HUES64 (cell line): Measurements from ENCODE around the gene SLC39A13.
A peak's percentile ranks its signal among the peaks of the same experiment; 100 is the strongest.

ENCODE experiments used
- H3K27ac ChIP-seq: 2 replicates; pipeline ENCODE4 v1.7.0; 2013; ENCODE audit warnings: low read depth, low read length, inconsistent platforms
- H3K27me3 ChIP-seq: 2 replicates; pipeline ENCODE4 v1.6.1; 2013; ENCODE audit warnings: mild to moderate bottlenecking, low read length; ENCODE audit not compliant: insufficient read depth
- H3K36me3 ChIP-seq: 2 replicates; pipeline ENCODE4 v1.6.1; 2013; ENCODE audit warnings: mild to moderate bottlenecking, low read length; ENCODE audit not compliant: insufficient read depth
- H3K4me1 ChIP-seq: 2 replicates; pipeline ENCODE4 v1.6.1; 2013; ENCODE audit warnings: mild to moderate bottlenecking, low read length, moderate library complexity; ENCODE audit not compliant: insufficient read depth
- H3K4me3 ChIP-seq: 2 replicates; pipeline ENCODE4 v1.5.1; 2013; ENCODE audit warnings: mild to moderate bottlenecking, low read length, moderate library complexity
- H3K9ac ChIP-seq: 2 replicates; pipeline ENCODE4 v1.6.1; 2013; ENCODE audit warnings: mild to moderate bottlenecking, low read depth, low read length
- H3K9me3 ChIP-seq: 2 replicates; pipeline ENCODE4 v1.6.1; 2013; ENCODE audit warnings: low read depth, low read length; ENCODE audit not compliant: insufficient read depth
- WGBS: fragments of 150-250, 120-280 bp; methylation state at CpG from one replicate; pipeline ENCODE4 v1.1.7; 2013; ENCODE audit warnings: missing lambda C conversion rate; 5-methylcytosine and 5-hydroxymethylcytosine counted together

Gene SLC39A13

DNA sequence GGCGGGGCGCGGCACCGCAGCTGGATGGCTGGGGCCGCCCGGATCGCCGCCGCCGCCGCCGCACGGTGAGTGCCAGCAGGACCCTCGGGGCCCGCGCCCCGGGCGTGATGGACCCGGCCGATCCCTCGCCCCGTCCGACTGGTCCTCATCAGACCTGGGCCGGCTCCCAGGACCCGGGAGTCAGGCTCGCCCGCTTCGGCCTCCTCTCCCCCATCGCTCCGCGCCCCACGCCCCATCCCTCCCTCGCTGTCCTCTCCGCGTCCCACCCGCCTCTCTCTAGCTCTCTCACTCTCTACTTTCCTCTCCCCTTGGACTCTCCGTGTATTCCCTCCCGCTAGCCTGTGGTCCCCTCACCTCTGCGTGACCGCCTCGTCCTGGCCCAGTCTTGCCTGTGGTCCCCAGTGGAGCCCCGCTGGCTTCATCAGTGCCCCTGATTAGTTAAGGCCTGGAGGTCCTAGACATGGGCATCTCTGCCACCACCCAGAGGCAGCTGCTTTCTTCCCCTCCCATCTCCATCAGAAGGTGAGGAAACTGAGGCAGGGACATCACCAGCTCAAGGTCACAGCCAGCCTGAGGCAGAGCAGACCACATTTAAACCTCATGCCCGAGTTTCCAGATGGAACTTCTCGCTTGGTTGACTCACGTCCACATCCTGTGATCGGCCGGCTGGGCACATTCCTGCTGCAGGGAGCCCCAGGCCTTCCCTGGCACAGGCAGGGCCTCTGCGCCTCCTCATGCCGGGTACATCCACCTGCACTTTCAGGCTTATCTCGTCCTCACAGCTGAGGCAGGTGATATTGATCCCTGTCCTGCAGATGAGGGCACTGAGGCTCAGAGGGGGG lies 429 bp downstream of the SLC39A13 start:
- H3K4me3 ChIP-seq = peak overlapping the region; percentile 75
- no peaks in the 10 kb centered on the region for H3K27me3 ChIP-seq
- no peaks in the 10 kb centered on the region for H3K9me3 ChIP-seq
- H3K4me1 ChIP-seq = peaks cover 10% of the 10 kb centered on the region
- peaks cover 11% of the 10 kb centered on the region; the same call in 1 of the 2 replicates for H3K36me3 ChIP-seq
- 12% methylated on average over 50 of the region's 50 CpGs for WGBS
- peak overlapping the region; percentile 60 for H3K9ac ChIP-seq
- peak overlapping the region; percentile 52; the same call in 1 of the 2 replicates for H3K27ac ChIP-seq

DNA sequence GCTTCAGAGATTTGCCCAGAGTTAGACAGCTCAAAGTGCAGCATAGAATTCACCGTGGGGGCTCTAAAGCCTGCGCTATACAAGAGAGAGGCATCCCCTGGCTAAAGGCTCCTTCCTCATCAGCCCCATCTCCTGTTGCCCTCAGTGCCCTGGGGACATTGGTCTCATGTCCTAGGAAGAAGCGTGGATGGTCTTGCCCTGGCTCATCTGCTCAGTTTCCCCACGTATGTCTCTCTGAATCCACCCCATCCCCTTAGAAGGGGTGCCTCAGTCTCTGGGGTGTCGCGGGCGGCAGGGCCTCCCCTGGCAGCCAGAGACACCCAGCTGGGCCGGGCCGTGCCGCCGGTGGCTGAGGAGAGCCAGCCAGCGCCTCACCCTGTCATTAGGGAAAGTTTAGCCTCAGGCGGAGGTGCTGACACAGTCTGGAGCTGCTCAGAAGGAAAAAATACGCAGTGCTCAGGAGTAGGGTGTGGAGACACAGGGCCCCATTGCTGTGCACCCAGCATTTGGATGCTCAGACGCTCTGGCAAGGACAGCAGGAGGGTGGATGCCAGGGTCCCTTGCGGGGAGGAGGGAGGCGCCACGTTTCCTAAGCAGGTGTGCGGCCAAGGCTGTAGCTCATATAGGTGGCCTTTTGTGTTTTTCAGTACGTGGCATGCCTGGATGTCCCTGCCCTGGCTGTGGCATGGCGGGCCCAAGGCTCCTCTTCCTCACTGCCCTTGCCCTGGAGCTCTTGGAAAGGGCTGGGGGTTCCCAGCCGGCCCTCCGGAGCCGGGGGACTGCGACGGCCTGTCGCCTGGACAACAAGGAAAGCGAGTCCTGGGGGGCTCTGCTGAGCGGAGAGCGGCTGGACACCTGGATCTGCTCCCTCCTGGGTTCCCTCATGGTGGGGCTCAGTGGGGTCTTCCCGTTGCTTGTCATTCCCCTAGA lies 1.3 kb downstream of the SLC39A13 start:
- Histone ChIP-seq H3K36me3 (peaks cover 16% of the 10 kb centered on the region), H3K4me1 (peaks cover 10% of the 10 kb centered on the region), H3K9ac (no peak overlapping the region), H3K27me3 (no peaks in the 10 kb centered on the region), H3K9me3 (no peaks in the 10 kb centered on the region), H3K4me3 (peak overlapping the region; percentile 75), H3K27ac (no peak overlapping the region)
- 91% methylated on average over 31 of the region's 31 CpGs for WGBS

DNA sequence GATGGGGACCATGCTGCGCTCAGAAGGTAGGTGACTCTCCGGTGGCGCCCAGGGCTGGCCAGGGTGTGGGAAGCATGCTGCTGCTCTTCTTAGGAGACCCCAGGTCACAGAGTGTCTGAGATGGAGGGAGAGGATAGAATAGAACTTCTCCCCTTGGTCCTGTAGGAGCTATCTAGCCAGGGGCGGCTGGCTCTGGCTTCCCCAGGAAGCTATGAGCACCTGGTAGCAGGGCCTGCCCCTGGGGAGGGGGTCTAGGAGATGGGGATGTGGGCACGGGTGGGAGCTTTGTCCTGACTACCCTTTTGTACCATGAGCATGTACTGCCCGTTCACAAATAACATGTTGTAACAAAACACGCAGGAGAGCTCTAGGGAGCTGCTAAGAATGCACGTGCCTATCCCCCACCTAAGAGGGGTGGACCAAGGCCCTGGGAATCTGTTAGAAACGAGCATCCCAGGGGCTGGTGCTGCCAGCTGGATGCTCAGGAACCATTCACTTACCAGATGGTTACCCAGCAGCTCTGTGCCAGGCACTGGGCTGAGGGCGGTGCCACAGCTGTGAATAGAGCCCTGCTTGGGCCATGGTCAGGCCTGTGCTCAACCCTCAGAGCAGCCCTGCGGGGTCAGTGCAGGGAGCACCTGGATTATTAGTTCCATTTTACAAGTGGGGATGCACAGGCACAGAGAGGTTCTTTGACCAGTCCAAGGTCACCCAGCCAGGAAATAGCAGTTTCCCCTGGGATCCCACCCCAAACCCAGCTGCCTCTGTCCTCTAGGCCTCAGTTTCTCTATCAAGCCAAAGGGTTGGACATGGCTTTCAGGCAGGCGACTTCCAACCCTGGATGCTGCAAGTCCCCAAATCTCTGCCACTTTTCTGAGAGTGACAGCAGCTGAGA lies 2.2 kb downstream of the SLC39A13 start:
- Histone ChIP-seq H3K36me3 (peaks cover 21% of the 10 kb centered on the region), H3K9ac (no peak overlapping the region), H3K27me3 (no peaks in the 10 kb centered on the region), H3K4me1 (peaks cover 10% of the 10 kb centered on the region), H3K4me3 (no peak overlapping the region), H3K27ac (no peak overlapping the region), H3K9me3 (no peaks in the 10 kb centered on the region)
- 86% methylated on average over 12 of the region's 12 CpGs for WGBS

DNA sequence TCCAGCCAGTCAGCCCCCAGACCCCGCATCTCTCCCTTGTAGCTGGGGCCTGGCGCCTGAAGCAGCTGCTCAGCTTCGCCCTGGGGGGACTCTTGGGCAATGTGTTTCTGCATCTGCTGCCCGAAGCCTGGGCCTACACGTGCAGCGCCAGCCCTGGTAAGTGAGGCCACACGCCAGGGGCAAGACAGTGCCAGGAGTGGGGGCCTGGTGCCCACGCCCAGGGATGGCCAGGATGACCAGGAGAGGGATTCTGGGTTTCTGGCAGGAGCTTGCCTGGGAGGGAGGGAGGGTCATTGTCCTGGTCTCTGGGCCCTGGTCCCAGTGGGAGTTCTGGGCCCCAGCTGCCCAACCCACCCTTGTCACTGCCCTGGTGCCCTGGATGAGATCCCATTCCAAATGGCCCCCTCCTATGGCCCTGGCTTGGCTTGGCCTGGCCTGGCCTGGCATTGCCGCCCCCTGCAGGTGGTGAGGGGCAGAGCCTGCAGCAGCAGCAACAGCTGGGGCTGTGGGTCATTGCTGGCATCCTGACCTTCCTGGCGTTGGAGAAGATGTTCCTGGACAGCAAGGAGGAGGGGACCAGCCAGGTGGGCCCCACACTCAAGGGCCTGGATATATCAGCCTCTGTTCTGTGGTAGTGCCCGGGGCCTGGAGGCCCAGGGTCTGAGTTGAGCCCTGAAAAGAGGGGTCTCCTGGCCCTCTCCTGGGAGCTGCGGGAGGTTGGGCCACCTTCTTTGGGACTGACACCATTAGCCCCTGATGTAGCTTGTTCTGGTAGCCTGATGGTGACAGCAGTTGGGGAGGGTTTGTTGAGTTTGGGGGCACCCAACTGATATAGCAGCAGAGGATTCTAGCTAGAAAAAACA lies 3.7 kb downstream of the SLC39A13 start:
- 84% methylated on average over 12 of the region's 12 CpGs for WGBS
- Histone ChIP-seq H3K9ac (no peak overlapping the region), H3K27me3 (no peaks in the 10 kb centered on the region), H3K4me3 (no peak overlapping the region), H3K27ac (no peak overlapping the region), H3K4me1 (peaks cover 13% of the 10 kb centered on the region; the same call in 1 of the 2 replicates), H3K9me3 (no peaks in the 10 kb centered on the region), H3K36me3 (peaks cover 28% of the 10 kb centered on the region)

DNA sequence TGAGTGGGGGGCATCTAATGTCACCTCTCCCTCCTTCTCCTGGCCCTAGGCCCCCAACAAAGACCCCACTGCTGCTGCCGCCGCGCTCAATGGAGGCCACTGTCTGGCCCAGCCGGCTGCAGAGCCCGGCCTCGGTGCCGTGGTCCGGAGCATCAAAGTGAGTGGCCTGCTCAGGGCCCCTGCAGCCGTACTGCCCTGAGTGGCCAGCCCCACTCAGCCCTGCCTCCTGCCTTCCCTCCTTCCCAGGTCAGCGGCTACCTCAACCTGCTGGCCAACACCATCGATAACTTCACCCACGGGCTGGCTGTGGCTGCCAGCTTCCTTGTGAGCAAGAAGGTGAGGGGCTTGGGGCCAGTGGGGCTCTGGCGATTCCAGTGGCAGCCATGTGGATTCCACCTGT lies 5.0 kb downstream of the SLC39A13 start:
- H3K9me3 ChIP-seq = no peaks in the 10 kb centered on the region
- H3K27ac ChIP-seq = no peak overlapping the region
- H3K9ac ChIP-seq = no peak overlapping the region
- peaks cover 39% of the 10 kb centered on the region for H3K36me3 ChIP-seq
- no peaks in the 10 kb centered on the region for H3K27me3 ChIP-seq
- 92% methylated on average over 13 of the region's 13 CpGs for WGBS
- peaks cover 7% of the 10 kb centered on the region; the same call in 1 of the 2 replicates for H3K4me1 ChIP-seq
- H3K4me3 ChIP-seq = no peak overlapping the region

DNA sequence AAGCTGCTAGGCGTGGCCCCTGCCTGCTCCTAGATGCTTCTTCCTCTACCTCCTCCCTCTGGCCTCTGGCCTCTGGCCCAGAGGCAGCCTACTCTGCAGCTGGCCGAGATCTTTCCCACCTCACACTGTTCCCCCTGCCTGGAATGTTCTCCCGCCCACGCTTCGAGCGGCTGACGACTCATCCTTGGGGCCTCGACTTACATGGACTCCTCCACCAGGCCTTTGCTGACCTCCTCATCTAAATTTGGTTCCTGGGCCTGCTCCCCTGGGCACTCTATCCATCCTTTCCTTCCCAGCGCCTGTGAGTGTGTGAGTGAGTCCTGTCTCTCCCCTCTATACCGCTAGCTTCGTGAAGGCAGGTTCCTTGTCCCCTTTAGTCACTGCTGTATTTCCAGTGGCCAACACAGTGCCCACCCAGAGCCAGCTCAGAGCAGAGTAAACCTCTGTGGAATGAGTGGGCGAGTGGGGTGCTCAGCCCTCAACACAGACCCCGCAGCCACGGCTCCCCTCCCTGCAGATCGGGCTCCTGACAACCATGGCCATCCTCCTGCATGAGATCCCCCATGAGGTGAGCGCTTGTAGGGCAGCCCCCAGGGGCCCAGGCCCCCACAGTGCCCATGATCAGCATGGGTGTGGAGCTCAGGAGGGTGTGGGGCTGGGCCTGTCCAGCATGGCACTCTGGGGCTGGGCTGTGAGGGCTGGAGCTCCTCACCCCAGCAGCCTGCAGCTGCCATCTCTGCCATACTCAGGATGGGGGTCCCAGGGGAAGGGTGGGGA lies 5.7 kb downstream of the SLC39A13 start:
- Histone ChIP-seq H3K27ac (no peak overlapping the region), H3K9me3 (no peaks in the 10 kb centered on the region), H3K4me3 (no peak overlapping the region), H3K27me3 (no peaks in the 10 kb centered on the region), H3K4me1 (peaks cover 4% of the 10 kb centered on the region; the same call in 1 of the 2 replicates), H3K9ac (no peak overlapping the region), H3K36me3 (peaks cover 46% of the 10 kb centered on the region)
- WGBS = 88% methylated on average over 16 of the region's 16 CpGs

DNA sequence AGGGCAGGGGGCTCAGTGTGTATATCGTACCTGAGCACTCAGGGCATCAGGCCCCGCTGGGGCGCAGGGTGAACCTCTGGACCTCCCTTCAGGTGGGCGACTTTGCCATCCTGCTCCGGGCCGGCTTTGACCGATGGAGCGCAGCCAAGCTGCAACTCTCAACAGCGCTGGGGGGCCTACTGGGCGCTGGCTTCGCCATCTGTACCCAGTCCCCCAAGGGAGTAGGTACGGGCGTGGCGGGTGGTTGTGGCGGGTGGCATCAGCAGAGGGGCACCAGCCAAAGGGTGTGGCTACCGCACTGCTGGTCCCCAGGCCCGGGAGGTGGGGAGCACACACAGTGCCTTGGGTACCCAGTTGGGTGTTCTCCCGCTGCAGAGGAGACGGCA lies 6.3 kb downstream of the SLC39A13 start:
- Histone ChIP-seq H3K9ac (no peak overlapping the region), H3K27ac (no peak overlapping the region), H3K27me3 (no peaks in the 10 kb centered on the region), H3K4me1 (0 out of 2 replicates have a peak, but pooled peaks cover 4% of the 10 kb centered on the region), H3K9me3 (no peaks in the 10 kb centered on the region), H3K36me3 (peaks cover 50% of the 10 kb centered on the region), H3K4me3 (no peak overlapping the region)
- WGBS = 92% methylated on average over 19 of the region's 19 CpGs

DNA sequence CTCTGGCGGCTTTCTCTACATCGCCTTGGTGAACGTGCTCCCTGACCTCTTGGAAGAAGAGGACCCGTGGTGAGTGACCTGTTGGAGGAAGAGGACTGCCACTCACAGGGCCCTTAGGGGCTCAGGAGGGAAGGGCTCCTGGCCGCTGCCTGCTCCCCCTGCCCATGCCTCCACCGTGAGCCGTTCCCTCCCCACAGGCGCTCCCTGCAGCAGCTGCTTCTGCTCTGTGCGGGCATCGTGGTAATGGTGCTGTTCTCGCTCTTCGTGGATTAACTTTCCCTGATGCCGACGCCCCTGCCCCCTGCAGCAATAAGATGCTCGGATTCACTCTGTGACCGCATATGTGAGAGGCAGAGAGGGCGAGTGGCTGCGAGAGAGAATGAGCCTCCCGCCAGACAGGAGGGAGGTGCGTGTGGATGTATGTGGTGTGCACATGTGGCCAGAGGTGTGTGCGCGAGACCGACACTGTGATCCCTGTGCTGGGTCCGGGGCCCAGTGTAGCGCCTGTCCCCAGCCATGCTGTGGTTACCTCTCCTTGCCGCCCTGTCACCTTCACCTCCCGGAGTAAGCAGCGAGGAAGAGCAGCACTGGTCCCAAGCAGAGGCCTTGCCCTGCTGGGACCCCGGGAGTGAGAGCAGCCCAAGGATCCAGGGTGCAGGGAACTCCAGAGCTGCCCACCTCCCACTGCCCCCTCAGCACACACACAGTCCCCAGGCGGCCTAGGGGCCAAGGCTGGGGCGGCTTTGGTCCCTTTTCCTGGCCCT lies 6.9 kb downstream of the SLC39A13 start:
- Histone ChIP-seq H3K9ac (no peak overlapping the region), H3K36me3 (peaks cover 56% of the 10 kb centered on the region)

DNA sequence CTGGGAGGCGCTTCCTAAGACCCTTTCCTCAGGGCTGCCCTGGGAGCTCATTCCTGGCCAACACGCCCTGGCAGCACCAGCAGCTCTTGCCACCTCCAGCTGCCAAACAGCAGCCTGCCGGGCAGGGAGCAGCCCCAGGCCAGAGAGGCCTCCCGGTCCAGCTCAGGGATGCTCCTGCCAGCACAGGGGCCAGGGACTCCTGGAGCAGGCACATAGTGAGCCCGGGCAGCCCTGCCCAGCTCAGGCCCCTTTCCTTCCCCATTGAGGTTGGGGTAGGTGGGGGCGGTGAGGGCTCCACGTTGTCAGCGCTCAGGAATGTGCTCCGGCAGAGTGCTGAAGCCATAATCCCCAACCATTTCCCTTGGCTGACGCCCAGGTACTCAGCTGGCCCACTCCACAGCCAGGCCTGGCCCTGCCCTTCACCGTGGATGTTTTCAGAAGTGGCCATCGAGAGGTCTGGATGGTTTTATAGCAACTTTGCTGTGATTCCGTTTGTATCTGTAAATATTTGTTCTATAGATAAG lies 7.6 kb downstream of the SLC39A13 start:
- 63% methylated on average over 11 of the region's 13 CpGs for WGBS
- Histone ChIP-seq H3K9me3 (no peaks in the 10 kb centered on the region), H3K9ac (peak overlapping the region; percentile 25; the same call in 1 of the 2 replicates), H3K27me3 (no peaks in the 10 kb centered on the region), H3K36me3 (peaks cover 56% of the 10 kb centered on the region), H3K4me1 (0 out of 2 replicates have a peak, but pooled peaks cover 4% of the 10 kb centered on the region), H3K4me3 (no peak overlapping the region), H3K27ac (peak overlapping the region; percentile 66)

More for the DNA sequence above, 6.9 kb downstream of the SLC39A13 start:
- H3K4me1 ChIP-seq = 0 out of 2 replicates have a peak, but pooled peaks cover 4% of the 10 kb centered on the region
- H3K27me3 ChIP-seq = no peaks in the 10 kb centered on the region
- 90% methylated on average over 31 of the region's 31 CpGs for WGBS
- no peaks in the 10 kb centered on the region for H3K9me3 ChIP-seq
- no peak overlapping the region for H3K4me3 ChIP-seq
- peak overlapping the region; percentile 66 for H3K27ac ChIP-seq
